HG03280 (cell line): ENCODE data around the gene SPIC.

Experiments
- ATAC-seq: cut with Tn5 transposase; IDR thresholded peaks from one replicate; pipeline ENCODE4 v1.9.1; 2021; ENCODE audit warnings: mild to moderate bottlenecking, moderate library complexity; ENCODE audit not compliant: unreplicated experiment

SPIC gene

DNA sequence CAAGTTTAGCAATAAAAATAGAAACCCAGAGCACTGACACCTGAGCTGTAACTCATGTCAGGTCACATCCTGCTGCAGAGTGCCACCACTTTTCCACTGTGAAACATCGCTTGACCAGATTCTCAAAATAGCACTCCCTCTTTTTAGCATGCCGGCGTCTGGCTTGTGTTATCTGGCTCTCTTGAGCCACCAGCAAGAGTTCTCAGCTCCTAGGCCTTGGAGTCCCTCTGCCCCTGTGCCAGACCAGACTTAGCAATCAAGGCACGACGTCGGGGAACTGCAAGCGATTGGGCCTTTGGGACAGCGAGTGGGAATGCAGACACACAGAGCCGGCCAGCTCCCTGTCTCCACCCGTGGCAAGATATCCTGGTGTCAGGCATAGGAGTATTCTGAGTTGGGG is 52.5 kb downstream of the SPIC start:
- no peak for ATAC-seq

DNA sequence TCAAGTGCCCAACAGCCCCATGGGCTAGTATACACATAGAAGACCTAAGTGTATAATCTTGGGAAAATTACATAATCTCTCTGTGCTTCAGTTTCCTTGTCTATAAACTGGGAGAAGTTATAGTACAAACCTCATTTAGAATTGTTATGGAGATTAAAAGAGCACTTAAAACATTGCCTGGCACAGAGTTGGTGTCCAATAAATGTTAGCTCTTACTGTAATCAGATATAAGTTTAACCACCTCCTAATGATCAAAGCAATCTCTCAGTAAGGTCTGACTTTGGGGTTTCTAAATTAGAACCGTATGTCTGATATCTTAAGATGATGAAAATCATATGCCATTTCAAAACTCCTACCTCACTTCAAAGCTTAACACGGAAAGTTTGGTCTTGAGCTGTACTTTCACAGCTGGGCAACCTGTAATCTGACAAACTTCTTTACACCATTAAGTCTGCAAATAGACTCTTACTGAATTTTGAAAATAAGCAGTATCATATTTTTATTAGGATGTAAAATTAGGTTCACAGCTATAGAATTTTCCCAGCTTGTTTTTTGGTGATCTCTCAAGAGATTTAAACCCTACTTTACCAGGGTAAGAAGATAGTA is 61.0 kb downstream of the SPIC start:
- no peak for ATAC-seq
